ENCODE measurements around the gene NME7. TPM values are rescaled to one million over a fixed set of nuclear protein-coding genes. Genes with fewer than 3 reads are reported as not detected.

The NME7 gene
- total RNA-seq, 1 donor from 2014 or later: 23.6 TPM

DNA sequence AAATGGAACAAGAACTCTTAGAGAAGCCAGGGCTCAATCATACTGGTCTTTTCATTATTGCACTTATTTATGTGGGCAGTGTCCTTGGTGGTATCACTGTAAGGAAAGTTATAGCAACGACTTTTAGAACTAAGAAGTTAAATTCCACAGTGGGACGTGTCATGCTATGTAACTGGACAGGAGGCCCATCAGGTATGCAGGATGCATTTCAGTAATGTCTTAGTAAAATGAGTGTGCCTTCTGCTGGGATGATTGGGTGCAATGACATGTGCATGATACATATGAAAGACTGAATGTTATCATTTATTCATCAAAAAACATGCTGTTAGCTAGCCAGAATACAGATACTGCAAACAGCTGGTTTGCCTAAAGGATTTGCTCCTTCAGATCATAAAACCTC, 268.0 kb downstream of the NME7 start:
- intact Hi-C loops (cut with DNase I): no loop called here
- no peak overlapping the region for H3K4me3 ChIP-seq
- H3K4me1 ChIP-seq: peaks cover 17% of the 10 kb centered on the region
- no peak for TF ChIP-seq POLR2AphosphoS5 (IDR thresholded peaks at IDR 0.05; ENCODE audit: insufficient read depth in 1 of 2, low read depth in 1 of 2)
- TF ChIP-seq, protein P1, sequence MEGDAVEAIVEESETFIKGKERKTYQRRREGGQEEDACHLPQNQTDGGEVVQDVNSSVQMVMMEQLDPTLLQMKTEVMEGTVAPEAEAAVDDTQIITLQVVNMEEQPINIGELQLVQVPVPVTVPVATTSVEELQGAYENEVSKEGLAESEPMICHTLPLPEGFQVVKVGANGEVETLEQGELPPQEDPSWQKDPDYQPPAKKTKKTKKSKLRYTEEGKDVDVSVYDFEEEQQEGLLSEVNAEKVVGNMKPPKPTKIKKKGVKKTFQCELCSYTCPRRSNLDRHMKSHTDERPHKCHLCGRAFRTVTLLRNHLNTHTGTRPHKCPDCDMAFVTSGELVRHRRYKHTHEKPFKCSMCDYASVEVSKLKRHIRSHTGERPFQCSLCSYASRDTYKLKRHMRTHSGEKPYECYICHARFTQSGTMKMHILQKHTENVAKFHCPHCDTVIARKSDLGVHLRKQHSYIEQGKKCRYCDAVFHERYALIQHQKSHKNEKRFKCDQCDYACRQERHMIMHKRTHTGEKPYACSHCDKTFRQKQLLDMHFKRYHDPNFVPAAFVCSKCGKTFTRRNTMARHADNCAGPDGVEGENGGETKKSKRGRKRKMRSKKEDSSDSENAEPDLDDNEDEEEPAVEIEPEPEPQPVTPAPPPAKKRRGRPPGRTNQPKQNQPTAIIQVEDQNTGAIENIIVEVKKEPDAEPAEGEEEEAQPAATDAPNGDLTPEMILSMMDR (IDR thresholded peaks at IDR 0.05): no peak
- no peak for TF ChIP-seq POLR2A (IDR thresholded peaks at IDR 0.05)
- H3K9me3 ChIP-seq: no peaks in the 10 kb centered on the region
- H3K36me3 ChIP-seq: no peaks in the 10 kb centered on the region
- no peak overlapping the region for H3K27ac ChIP-seq
- H3K27me3 ChIP-seq: no peaks in the 10 kb centered on the region
- DNase-seq (ENCODE audit: extremely low spot score in 2 of 2): no peak

DNA sequence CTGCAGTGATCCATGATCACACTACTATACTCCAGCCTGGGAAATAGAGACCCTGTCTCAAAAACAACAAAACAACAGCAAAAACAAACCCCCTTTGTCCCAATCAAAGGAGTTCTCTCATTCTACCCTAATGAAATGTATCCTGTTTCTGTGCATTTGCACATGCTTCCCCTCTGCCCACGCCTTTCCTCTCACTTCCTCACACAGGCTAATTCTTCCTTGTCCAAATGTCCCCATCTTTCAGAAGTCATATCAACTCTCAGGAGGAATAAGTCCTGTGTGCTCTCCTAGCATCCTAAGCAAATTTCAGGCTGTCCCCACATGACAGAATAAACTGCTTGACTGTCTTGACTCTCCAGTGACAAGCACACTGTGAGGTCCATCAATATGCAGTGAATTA, 269.2 kb downstream of the NME7 start:
- no peak overlapping the region for H3K27ac ChIP-seq
- H3K9me3 ChIP-seq: no peaks in the 10 kb centered on the region
- DNase-seq (ENCODE audit: extremely low spot score in 2 of 2): no peak
- H3K4me3 ChIP-seq: no peak overlapping the region
- no peaks in the 10 kb centered on the region for H3K27me3 ChIP-seq
- no peaks in the 10 kb centered on the region for H3K36me3 ChIP-seq
- peaks cover 12% of the 10 kb centered on the region for H3K4me1 ChIP-seq
- intact Hi-C loops (cut with DNase I): no loop called here
- TF ChIP-seq POLR2A (IDR thresholded peaks at IDR 0.05) (no peak), POLR2AphosphoS5 (IDR thresholded peaks at IDR 0.05; ENCODE audit: insufficient read depth in 1 of 2, low read depth in 1 of 2) (no peak)
- TF ChIP-seq, protein P1 (IDR thresholded peaks at IDR 0.05): no peak

DNA sequence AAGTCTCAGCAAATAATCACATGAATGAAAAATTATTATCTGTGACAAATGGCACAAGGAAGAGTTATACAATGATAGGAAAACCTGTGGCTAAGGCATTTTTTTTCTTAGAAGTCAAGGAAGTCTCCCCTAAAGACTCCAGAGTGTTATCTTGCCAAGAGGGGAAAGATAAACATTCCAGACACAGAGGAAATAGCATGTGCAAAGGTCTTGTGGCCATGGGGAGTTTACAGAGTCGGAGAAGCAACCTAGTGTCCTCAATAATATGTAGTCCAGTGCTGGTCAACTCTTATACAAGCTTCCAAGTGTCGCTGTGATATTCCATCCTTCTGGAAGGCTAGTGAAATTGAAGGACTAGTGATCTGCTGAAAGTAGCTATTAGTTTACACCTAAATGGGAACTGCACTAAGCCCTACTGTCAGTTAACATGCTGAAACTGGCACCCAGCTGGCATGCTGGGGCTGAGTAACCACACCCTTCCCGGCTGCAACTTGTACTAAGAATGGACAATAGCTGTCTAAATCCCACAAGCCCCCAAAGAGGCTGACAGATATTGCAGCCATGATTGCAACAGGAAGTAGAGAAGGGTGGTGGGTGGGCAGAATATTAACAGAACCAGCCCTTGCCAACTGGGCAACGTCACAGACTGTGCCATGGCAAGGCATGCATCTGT, 272.6 kb downstream of the NME7 start:
- no peaks in the 10 kb centered on the region for H3K36me3 ChIP-seq
- H3K4me3 ChIP-seq: no peak overlapping the region
- H3K9me3 ChIP-seq: no peaks in the 10 kb centered on the region
- TF ChIP-seq, protein P1 (IDR thresholded peaks at IDR 0.05): no peak
- no peak for TF ChIP-seq POLR2AphosphoS5 (IDR thresholded peaks at IDR 0.05; ENCODE audit: insufficient read depth in 1 of 2, low read depth in 1 of 2)
- no peak for TF ChIP-seq POLR2A (IDR thresholded peaks at IDR 0.05)
- no peak overlapping the region for H3K27ac ChIP-seq
- intact Hi-C loops (cut with DNase I): no loop called here
- DNase-seq (ENCODE audit: extremely low spot score in 2 of 2): no peak
- H3K27me3 ChIP-seq: no peaks in the 10 kb centered on the region
- H3K4me1 ChIP-seq: no peaks in the 10 kb centered on the region

DNA sequence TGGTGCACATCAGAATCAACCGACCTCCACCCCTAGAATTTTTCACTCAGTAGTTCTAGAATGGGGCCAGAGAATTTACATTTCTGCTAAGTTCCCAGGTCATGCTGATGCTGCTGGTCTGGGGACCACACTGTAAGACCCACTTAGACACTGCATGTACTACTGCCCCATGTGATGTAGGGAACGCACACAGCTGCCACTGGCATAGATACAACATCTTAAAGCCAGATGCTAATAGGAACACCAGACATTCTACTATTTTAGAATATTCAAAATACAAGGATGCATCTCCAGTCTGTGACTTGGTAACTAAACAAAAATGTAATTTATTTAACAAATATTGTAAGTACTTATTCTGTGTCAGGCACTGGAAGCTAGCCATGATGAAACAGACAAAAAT, 275.2 kb downstream of the NME7 start:
- no peak overlapping the region for H3K4me3 ChIP-seq
- intact Hi-C loops (cut with DNase I): no loop called here

DNA sequence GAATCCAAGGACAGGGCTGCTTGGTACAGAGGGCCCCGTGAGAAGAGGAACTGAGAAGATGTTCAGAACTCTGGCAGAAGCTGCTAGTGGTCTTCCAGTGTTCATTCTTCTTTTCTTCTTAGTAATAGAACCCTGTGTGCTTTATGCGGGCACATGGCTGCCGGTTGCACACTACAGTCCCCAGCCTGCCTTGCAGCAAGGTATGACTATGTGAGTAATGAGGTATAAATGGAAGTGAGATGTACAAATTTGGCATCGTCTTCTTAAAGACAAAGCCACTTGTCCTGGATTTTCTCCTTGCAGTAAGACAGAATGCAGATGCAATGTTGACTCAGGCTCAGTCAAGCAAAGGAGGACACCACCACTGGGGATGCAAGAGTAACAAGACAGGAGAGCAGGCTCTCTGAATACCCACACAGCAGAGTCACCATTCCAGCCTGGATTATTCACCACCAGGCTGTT, 276.1 kb downstream of the NME7 start:
- Histone ChIP-seq H3K27me3 (no peaks in the 10 kb centered on the region), H3K4me1 (no peaks in the 10 kb centered on the region), H3K9me3 (no peaks in the 10 kb centered on the region), H3K4me3 (no peak overlapping the region), H3K36me3 (no peaks in the 10 kb centered on the region), H3K27ac (no peak overlapping the region)
- TF ChIP-seq POLR2AphosphoS5 (IDR thresholded peaks at IDR 0.05; ENCODE audit: insufficient read depth in 1 of 2, low read depth in 1 of 2): no peak
- TF ChIP-seq, protein P1 (IDR thresholded peaks at IDR 0.05): no peak
- no peak for TF ChIP-seq POLR2A (IDR thresholded peaks at IDR 0.05)
- intact Hi-C loops (cut with DNase I): no loop called here
- DNase-seq (ENCODE audit: extremely low spot score in 2 of 2): no peak

More for the DNA sequence above, 275.2 kb downstream of the NME7 start:
- Histone ChIP-seq H3K27me3 (no peaks in the 10 kb centered on the region), H3K4me1 (no peaks in the 10 kb centered on the region), H3K9me3 (no peaks in the 10 kb centered on the region), H3K27ac (no peak overlapping the region), H3K36me3 (no peaks in the 10 kb centered on the region)
- no peak for DNase-seq (ENCODE audit: extremely low spot score in 2 of 2)
- no peak for TF ChIP-seq POLR2AphosphoS5 (IDR thresholded peaks at IDR 0.05; ENCODE audit: insufficient read depth in 1 of 2, low read depth in 1 of 2)
- TF ChIP-seq, protein P1 (IDR thresholded peaks at IDR 0.05): no peak
- TF ChIP-seq POLR2A (IDR thresholded peaks at IDR 0.05): no peak

Data from vagina (tissue), 2 donors.